ENCODE results near the gene TMEM132A.

TMEM132A gene

GRCh38 chr11:60918939-60919265 lies 5.4 kb upstream of the TMEM132A start:
- no peak for TF ChIP-seq CTCF (conservative IDR thresholded peaks at IDR 0.05)
- TF ChIP-seq ZFX (IDR thresholded peaks at IDR 0.05): no peak
- no peak overlapping the region for H3K27ac ChIP-seq

GRCh38 chr11:60919320-60919719 lies 4.9 kb upstream of the TMEM132A start:
- TF ChIP-seq ZFX (IDR thresholded peaks at IDR 0.05) (no peak), CTCF (conservative IDR thresholded peaks at IDR 0.05) (no peak)
- H3K27ac ChIP-seq: no peak overlapping the region

GRCh38 chr11:60919956-60920355 lies 4.3 kb upstream of the TMEM132A start:
- no peak overlapping the region for H3K27ac ChIP-seq
- TF ChIP-seq ZFX (IDR thresholded peaks at IDR 0.05) (no peak), CTCF (conservative IDR thresholded peaks at IDR 0.05) (no peak)

- TF ChIP-seq CTCF (conservative IDR thresholded peaks at IDR 0.05): no peak
- no peak for TF ChIP-seq ZFX (IDR thresholded peaks at IDR 0.05)
- H3K27ac ChIP-seq: no peak overlapping the region
Observed at GRCh38 chr11:60921259-60921658, 3.0 kb upstream of the TMEM132A start.

- no peak overlapping the region for H3K27ac ChIP-seq
Observed at GRCh38 chr11:60921777-60922335, 2.4 kb upstream of the TMEM132A start.

GRCh38 chr11:60922906-60923305 lies 1.4 kb upstream of the TMEM132A start:
- no peak for TF ChIP-seq CTCF (conservative IDR thresholded peaks at IDR 0.05)
- TF ChIP-seq ZFX (IDR thresholded peaks at IDR 0.05): no peak
- H3K27ac ChIP-seq: no peak overlapping the region

More at GRCh38 chr11:60921777-60922335, 2.4 kb upstream of the TMEM132A start:
- TF ChIP-seq CTCF (conservative IDR thresholded peaks at IDR 0.05): no peak
- no peak for TF ChIP-seq ZFX (IDR thresholded peaks at IDR 0.05)

- TF ChIP-seq ZFX (IDR thresholded peaks at IDR 0.05) (no peak), CTCF (conservative IDR thresholded peaks at IDR 0.05) (no peak)
- peak overlapping the region; percentile 75 for H3K27ac ChIP-seq
Observed at GRCh38 chr11:60923326-60923725, 934 bp upstream of the TMEM132A start.
